Ishikawa (cell line): Measurements from ENCODE around the gene CTNNA3.

Source experiments
- CEBPB ChIP-seq: IDR thresholded peaks from 2 replicates; pipeline ENCODE4 v1.6.1; 2012
- CREB1 ChIP-seq: IDR thresholded peaks from 2 replicates; pipeline ENCODE4 v1.6.1; 2012; ENCODE audit warnings: low read depth
- EGR1 ChIP-seq: IDR thresholded peaks from 2 replicates; pipeline ENCODE4 v1.6.1; 2012
- EP300 ChIP-seq: IDR thresholded peaks from 2 replicates; pipeline ENCODE4 v1.6.1; 2012; ENCODE audit warnings: borderline replicate concordance
- FOXM1 ChIP-seq: IDR thresholded peaks from 2 replicates; pipeline ENCODE4 v1.6.1; 2012; ENCODE audit warnings: low read depth, borderline replicate concordance
- MAX ChIP-seq: IDR thresholded peaks from 2 replicates; pipeline ENCODE4 v1.6.1; 2012
- NFIC ChIP-seq: IDR thresholded peaks from 2 replicates; pipeline ENCODE4 v1.6.1; 2012
- RAD21 ChIP-seq: IDR thresholded peaks from 2 replicates; pipeline ENCODE4 v1.6.1; 2012; ENCODE audit warnings: low read depth
- REST ChIP-seq: IDR thresholded peaks from 2 replicates; pipeline ENCODE4 v1.6.1; 2012; ENCODE audit warnings: low read depth, mild to moderate bottlenecking
- TAF1 ChIP-seq: IDR thresholded peaks from 2 replicates; pipeline ENCODE4 v1.6.1; 2012; ENCODE audit warnings: low read depth, mild to moderate bottlenecking
- TCF12 ChIP-seq: IDR thresholded peaks from 2 replicates; pipeline ENCODE4 v1.6.1; 2012; ENCODE audit warnings: low read depth
- TEAD4 ChIP-seq: IDR thresholded peaks from 2 replicates; pipeline ENCODE4 v1.6.1; 2012
- YY1 ChIP-seq: IDR thresholded peaks from 2 replicates; pipeline ENCODE4 v1.6.1; 2012; ENCODE audit warnings: low read depth
- ZBTB7A ChIP-seq: IDR thresholded peaks from 2 replicates; pipeline ENCODE4 v1.6.1; 2012; ENCODE audit warnings: low read depth
- TF ChIP-seq, protein P1 (sequence below): IDR thresholded peaks from 2 replicates; pipeline ENCODE4 v1.6.1; 2012

CTNNA3 gene

DNA sequence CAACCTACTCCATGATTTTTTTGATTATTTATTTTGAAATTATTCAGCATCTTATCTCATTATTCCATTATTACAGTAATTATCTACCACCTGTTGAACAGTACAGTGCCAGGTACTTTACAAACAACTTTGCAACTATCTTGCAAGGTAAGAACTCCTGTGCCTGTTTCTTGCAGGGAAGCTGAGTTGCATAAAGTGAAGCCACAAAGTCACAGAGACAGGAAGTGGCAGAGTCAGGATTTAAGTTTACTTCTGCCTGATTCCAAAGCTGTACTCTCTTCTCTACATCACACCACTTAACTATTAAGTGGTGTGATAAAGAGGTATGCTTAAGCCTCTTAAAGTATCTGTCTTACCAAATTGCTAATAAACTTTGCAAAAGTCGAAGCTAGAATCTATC is 690.0 kb downstream of the CTNNA3 start:
- no peak for TF ChIP-seq TEAD4

DNA sequence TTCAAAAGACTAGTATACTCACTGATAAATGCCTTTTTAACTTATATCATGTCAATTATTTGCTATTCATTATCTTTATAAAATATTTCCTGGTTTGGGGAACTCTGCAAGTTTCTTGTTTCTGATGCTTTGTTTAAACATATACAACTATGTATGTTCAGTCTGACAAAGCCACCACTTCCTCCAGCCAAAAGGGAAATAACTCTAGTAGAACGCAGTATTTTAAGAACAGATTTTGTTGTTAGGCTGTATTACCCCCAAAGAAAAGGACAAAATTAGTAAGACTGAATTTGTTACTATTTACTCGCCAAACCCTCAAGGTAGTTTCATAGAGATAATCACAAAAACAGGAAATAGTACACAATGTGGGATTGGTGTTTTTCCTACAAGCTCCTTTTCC is 691.3 kb downstream of the CTNNA3 start:
- TF ChIP-seq, protein P1, sequence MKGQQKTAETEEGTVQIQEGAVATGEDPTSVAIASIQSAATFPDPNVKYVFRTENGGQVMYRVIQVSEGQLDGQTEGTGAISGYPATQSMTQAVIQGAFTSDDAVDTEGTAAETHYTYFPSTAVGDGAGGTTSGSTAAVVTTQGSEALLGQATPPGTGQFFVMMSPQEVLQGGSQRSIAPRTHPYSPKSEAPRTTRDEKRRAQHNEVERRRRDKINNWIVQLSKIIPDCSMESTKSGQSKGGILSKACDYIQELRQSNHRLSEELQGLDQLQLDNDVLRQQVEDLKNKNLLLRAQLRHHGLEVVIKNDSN: no peak
- TF ChIP-seq NFIC (no peak), RAD21 (no peak), CREB1 (no peak), MAX (no peak), TCF12 (no peak), EP300 (no peak), ZBTB7A (no peak)

DNA sequence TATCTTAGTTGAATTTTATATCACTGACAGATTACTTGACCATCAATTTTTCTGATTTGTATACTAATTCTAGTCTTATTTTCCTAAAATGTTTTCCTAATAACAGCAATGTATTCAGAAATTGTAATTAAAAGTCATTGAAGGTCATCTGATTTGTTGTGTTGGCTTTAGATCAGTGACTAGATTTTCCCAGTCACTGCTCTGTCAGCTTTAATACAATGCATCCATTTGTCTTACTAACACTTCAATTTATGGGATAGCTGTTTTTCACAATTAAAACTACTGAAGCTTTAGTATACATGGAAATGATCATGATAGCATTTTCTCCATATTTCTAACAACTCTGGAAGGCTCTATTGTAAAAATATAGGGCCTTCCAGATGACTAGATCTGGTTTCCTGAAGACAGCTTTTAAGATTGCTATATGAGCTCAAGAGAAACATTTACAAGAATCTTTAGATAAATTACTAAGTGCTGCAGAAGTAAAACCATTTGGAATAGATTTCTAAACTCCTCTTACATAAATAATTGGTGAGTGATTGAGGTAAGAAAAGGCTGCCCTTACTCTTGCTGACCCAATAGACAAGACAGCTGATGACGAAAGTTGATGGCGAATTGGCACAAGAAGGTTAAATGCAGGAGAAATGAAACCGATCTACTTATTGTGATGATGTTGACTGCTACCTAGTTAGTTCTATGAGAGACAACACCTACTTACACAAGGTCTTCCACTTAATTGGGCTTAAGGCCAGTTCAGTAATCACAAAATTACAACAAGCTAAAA is 696.0 kb downstream of the CTNNA3 start:
- TF ChIP-seq RAD21 (no peak), TEAD4 (no peak), ZBTB7A (no peak), EGR1 (no peak), CREB1 (no peak), CEBPB (no peak), FOXM1 (no peak), YY1 (no peak), TCF12 (no peak), TAF1 (no peak), MAX (no peak), EP300 (no peak)

DNA sequence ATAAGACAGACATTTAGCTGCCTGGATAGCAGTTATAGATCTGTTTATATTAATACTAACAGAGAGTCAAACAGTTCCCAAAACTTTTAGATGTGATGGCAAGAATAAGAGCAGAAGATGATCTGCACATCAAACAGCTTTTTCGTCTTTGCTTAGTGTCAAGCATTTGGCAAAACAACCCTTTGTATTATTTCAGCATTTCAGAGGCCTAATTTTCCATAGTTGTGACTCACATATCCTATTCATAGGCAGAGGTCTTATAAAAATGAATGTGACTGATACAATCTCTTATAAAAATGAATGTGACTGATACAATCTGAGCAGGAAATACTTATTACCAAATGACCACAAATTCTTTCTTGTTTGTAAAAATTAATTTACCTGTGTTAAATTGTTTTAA is 699.0 kb downstream of the CTNNA3 start:
- TF ChIP-seq EGR1 (no peak), TAF1 (no peak), FOXM1 (no peak), CREB1 (no peak), TEAD4 (no peak), EP300 (no peak), ZBTB7A (no peak), CEBPB (no peak), REST (no peak), RAD21 (no peak), MAX (no peak), NFIC (no peak)
- TF ChIP-seq, protein P1: no peak

GRCh38 chr10:66990143-66990830 is 705.7 kb downstream of the CTNNA3 start:
- no peak for TF ChIP-seq RAD21
- TF ChIP-seq YY1: no peak
- no peak for TF ChIP-seq FOXM1
- no peak for TF ChIP-seq TEAD4
- TF ChIP-seq EP300: no peak
- TF ChIP-seq NFIC: no peak
- no peak for TF ChIP-seq TAF1
- TF ChIP-seq CEBPB: no peak
- TF ChIP-seq, protein P1: no peak
- no peak for TF ChIP-seq REST
- no peak for TF ChIP-seq CREB1
- TF ChIP-seq MAX: no peak
- TF ChIP-seq EGR1: no peak
